ENCODE results near the gene SUMO2. TPM values are rescaled to one million over a fixed set of nuclear protein-coding genes. Genes with fewer than 3 reads are reported as not detected.

The SUMO2 gene
- total and polyA plus RNA-seq, 2 of the 13 experiments (the other 11 are each of a cell fraction or from before 2014, with no cell fraction given), result 337 to 553 TPM

- TF ChIP-seq KDM2A (CRISPR knock-in tag; IDR thresholded peaks at IDR 0.05; ENCODE audit: borderline replicate concordance, low read depth) (peak; percentile 55; the same call in 1 of the 2 replicates), KLF9 (CRISPR knock-in tag; IDR thresholded peaks at IDR 0.05; ENCODE audit: low read depth) (no peak), FLYWCH1 (CRISPR knock-in tag; IDR thresholded peaks at IDR 0.05) (0 out of 2 replicates have a peak, but pooled peaks have one; percentile 32), ZNF740 (CRISPR knock-in tag; IDR thresholded peaks at IDR 0.05) (no peak), TARDBP (CRISPR knock-in tag; IDR thresholded peaks at IDR 0.05) (peak; percentile 3; the same call in 1 of the 2 replicates), HNRNPH1 (optimal IDR thresholded peaks at IDR 0.05; ENCODE audit: low read depth, low read length) (no peak), AGO1 (IDR thresholded peaks at IDR 0.05; ENCODE audit: low read depth, low read length, poor library complexity, severe bottlenecking) (peak; percentile 44), ZNF276 (CRISPR knock-in tag; IDR thresholded peaks at IDR 0.05; ENCODE audit: low read depth) (no peak), MTF2 (CRISPR knock-in tag; IDR thresholded peaks at IDR 0.05; ENCODE audit: borderline replicate concordance) (peak; percentile 58; the same call in 1 of the 2 replicates), AGO2 (optimal IDR thresholded peaks at IDR 0.05; ENCODE audit: low read depth, low read length) (peak; percentile 97), ZNF879 (CRISPR knock-in tag; IDR thresholded peaks at IDR 0.05) (no peak), TAF15 (IDR thresholded peaks at IDR 0.05; ENCODE audit: low read depth, low read length, poor library complexity, severe bottlenecking) (peak; percentile 61), YEATS4 (CRISPR knock-in tag; IDR thresholded peaks at IDR 0.05; ENCODE audit: borderline replicate concordance) (no peak), ZNF337 (CRISPR knock-in tag; IDR thresholded peaks at IDR 0.05; ENCODE audit: borderline replicate concordance, low read depth) (no peak), HMGXB4 (CRISPR knock-in tag; IDR thresholded peaks at IDR 0.05; ENCODE audit: borderline replicate concordance in 1 of 2, low read depth in 1 of 2) (peak in 1 of 2 experiments; percentile 77; a peak in 1 of 4 replicates), NCOR1 (IDR thresholded peaks at IDR 0.05; ENCODE audit: borderline replicate concordance, low read length) (no peak), ZGPAT (CRISPR knock-in tag; IDR thresholded peaks at IDR 0.05) (peak; percentile 59), ZNF766 (CRISPR knock-in tag; IDR thresholded peaks at IDR 0.05; ENCODE audit: borderline replicate concordance) (no peak; the same call in 1 of the 2 replicates), BORCS8-MEF2B (CRISPR knock-in tag; IDR thresholded peaks at IDR 0.05) (peak; percentile 34), ZNF33A (CRISPR knock-in tag; IDR thresholded peaks at IDR 0.05; ENCODE audit: borderline replicate concordance) (no peak), NR0B2 (CRISPR knock-in tag; IDR thresholded peaks at IDR 0.05) (no peak), PHF20 (CRISPR knock-in tag; IDR thresholded peaks at IDR 0.05) (peak; percentile 64; the same call in 1 of the 2 replicates), ETV6 (CRISPR knock-in tag; conservative IDR thresholded peaks at IDR 0.05) (no peak), HNF4A (CRISPR knock-in tag; IDR thresholded peaks at IDR 0.05) (no peak), ZNF10 (CRISPR knock-in tag; IDR thresholded peaks at IDR 0.05; ENCODE audit: borderline replicate concordance, low read depth) (no peak), XRCC5 (optimal IDR thresholded peaks at IDR 0.05; ENCODE audit: low read length) (peak; percentile 49)
Measured at GRCh38 chr17:75182319-75182568, 515 bp downstream of the SUMO2 start (continued).

All from HepG2 (cell line).